Bronchial epithelial cell (primary cell): ENCODE data around the gene KNTC1. TPM values are rescaled to one million over a fixed set of nuclear protein-coding genes. Genes with fewer than 3 reads are reported as not detected.

Source experiments
- DNase-seq: peaks from one replicate; pipeline ENCODE4 v3.0.0-alpha.2; 2010; ENCODE audit warnings: low read depth
- FAIRE-seq: peaks from 2 replicates; lab custom pipeline; 2011; peaks lifted over from hg19 to GRCh38; lab: Jason Lieb, UNC
- H3K27me3 ChIP-seq: 2 replicates; pipeline ENCODE4 v1.5.1; 2011; ENCODE audit warnings: low read length; ENCODE audit not compliant: control insufficient read depth, insufficient read depth
- H3K36me3 ChIP-seq: 2 replicates; pipeline ENCODE4 v1.5.1; 2011; ENCODE audit warnings: low read length; ENCODE audit not compliant: control insufficient read depth, insufficient read depth
- H3K4me3 ChIP-seq: 2 replicates; pipeline ENCODE4 v1.5.1; 2011; ENCODE audit warnings: mild to moderate bottlenecking, low read depth, low read length, control low read depth
- CTCF ChIP-seq: IDR thresholded peaks from 2 replicates; pipeline ENCODE4 v1.5.1; 2011; ENCODE audit warnings: mild to moderate bottlenecking, moderate library complexity, low read length, control low read depth, inconsistent platforms; ENCODE audit not compliant: insufficient read depth, severe bottlenecking
- total RNA-seq: library from RNA; depleted of rRNA; stranded (reverse); fragments of >200 nt; gene quantifications from 2 replicates; pipeline ENCODE4 v1.2.1, GENCODE V29; 2014

The KNTC1 gene
- total RNA-seq, 1 donor from 2014 or later: 7.6 TPM

GRCh38 chr12:122523846-122524718, 3.0 kb upstream of the KNTC1 start:
- peaks cover 15% of the 10 kb centered on the region for H3K36me3 ChIP-seq
- FAIRE-seq (no peak), DNase-seq (no peak)
- peak overlapping the region; percentile 2 for H3K4me3 ChIP-seq
- no peaks in the 10 kb centered on the region for H3K27me3 ChIP-seq
- TF ChIP-seq CTCF: no peak

GRCh38 chr12:122527478-122527944, 462 bp downstream of the KNTC1 start:
- no peak for TF ChIP-seq CTCF
- peaks cover 2% of the 10 kb centered on the region for H3K36me3 ChIP-seq
- H3K27me3 ChIP-seq: no peaks in the 10 kb centered on the region
- FAIRE-seq (no peak), DNase-seq (peak; percentile 34)
- peak overlapping the region; percentile 66 for H3K4me3 ChIP-seq

- no peak for FAIRE-seq
- no peak for TF ChIP-seq CTCF
- H3K36me3 ChIP-seq: no peaks in the 10 kb centered on the region
- H3K27me3 ChIP-seq: no peaks in the 10 kb centered on the region
- H3K4me3 ChIP-seq: no peak overlapping the region
- no peak for DNase-seq
Observed at GRCh38 chr12:122528582-122528981, 1.5 kb downstream of the KNTC1 start.

GRCh38 chr12:122528992-122529391, 1.9 kb downstream of the KNTC1 start:
- H3K27me3 ChIP-seq: no peaks in the 10 kb centered on the region
- no peaks in the 10 kb centered on the region for H3K36me3 ChIP-seq
- no peak overlapping the region for H3K4me3 ChIP-seq
- FAIRE-seq: no peak
- TF ChIP-seq CTCF: no peak
- DNase-seq: no peak

- Histone ChIP-seq H3K27me3 (no peaks in the 10 kb centered on the region), H3K36me3 (no peaks in the 10 kb centered on the region), H3K4me3 (no peak overlapping the region)
- FAIRE-seq (no peak), DNase-seq (no peak)
- TF ChIP-seq CTCF: no peak
Observed at GRCh38 chr12:122533856-122534255, 6.8 kb downstream of the KNTC1 start.
